HG03575 (cell line): Measurements from ENCODE around the gene GPR3.

Experiments
- ATAC-seq: cut with Tn5 transposase; IDR thresholded peaks from one replicate; pipeline ENCODE4 v1.9.1; 2021; ENCODE audit not compliant: unreplicated experiment, insufficient number of reproducible peaks, low FRiP score; ENCODE audit errors: extremely low read depth

GPR3 gene

DNA sequence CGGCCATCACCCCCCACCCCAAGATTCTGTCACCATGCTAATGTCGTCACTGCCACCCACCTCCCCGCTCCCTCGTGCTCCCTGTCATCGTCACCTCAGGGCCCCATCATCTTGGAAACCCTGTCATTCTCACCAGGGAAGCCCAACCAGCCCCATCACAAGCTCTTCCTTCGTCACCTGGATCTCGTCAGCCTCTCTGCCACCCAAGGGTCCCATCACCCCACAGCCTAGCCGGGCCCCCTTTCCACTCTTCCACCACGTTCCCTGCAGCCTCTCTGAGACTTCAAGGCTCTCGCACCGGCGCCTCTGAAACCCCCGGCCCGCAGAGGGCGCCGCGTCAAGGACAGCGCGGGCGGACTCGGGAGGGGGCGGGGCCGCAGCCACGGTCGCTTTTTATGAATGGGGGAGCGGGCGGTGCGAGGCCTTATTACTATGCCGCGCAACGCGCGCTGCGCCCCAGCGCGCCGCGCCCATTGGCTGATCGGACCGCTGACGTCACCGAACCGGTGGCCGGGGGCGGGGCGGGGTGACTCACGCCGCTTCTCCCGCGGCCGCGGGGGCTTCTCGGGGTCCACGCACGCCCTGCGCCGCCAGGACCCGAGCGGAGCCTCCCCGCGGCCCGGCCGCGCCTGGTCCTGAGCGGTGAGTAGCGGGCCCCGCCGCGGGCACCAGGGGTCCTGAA, at the start of gene GPR3:
Gene GPR3, plus strand, starts transcription at position 527 of the 682 bp plus-strand sequence. CDS start 1,177 bp downstream, outside the sequence.
- no peak for ATAC-seq

- ATAC-seq, result no peak
Observed at GRCh38 chr1:27342778-27343638, 49.4 kb upstream of the GPR3 start.

- ATAC-seq, result no peak
Observed at GRCh38 chr1:27343639-27344025, 48.8 kb upstream of the GPR3 start.

DNA sequence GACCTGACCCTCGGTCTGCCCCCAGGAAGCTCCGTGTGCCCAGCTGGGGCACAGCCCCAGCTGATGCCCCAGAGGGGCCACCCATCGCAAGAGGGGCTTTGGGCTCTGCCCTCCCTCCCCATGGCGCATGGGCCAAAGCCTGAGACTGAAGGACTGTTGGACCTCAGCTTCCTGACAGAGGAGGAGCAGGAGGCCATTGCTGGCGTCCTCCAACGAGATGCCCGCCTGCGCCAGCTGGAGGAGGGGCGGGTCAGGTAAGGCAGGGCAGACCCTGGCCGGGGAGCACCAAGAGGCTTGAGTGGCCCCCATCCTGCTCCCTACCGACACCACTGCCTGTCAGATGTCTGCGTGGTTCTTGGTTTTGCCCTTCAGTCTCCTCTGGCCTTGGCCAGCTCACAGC, 47.1 kb upstream of the GPR3 start:
- ATAC-seq, result no peak

- no peak for ATAC-seq
Observed at GRCh38 chr1:27346357-27346756, 46.1 kb upstream of the GPR3 start.

DNA sequence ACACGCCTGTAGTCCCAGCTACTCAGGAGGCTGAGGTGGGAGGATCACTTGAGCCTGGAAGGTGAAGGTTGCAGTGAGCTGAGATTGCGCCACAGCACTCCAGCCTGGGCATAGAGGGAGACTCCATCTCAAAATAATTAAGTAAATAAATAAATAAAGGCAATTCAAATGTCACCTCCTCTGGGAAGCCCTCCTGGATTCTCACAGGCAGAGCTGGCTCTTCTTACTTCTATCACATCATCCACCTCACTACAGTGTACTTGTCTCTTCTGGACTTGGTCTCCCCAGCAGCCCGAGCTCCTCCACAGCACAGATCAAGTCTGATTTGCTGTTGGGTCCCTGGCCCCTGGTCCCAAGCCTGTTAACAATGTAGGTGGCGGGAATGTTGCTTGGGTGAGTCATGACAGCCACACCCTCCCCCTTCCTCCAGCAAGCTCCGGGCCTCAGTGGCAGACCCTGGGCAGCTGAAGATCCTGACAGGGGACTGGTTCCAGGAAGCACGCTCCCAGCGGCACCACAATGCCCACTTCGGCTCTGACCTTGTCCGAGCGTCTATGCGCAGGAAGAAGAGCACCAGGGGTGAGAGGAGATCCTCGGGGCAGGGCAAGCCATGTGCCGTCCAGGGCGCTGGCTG, 45.3 kb upstream of the GPR3 start:
- no peak for ATAC-seq

GRCh38 chr1:27348861-27349783, 43.3 kb upstream of the GPR3 start:
- ATAC-seq, result no peak

GRCh38 chr1:27349784-27350662, 42.4 kb upstream of the GPR3 start:
- ATAC-seq, result no peak

DNA sequence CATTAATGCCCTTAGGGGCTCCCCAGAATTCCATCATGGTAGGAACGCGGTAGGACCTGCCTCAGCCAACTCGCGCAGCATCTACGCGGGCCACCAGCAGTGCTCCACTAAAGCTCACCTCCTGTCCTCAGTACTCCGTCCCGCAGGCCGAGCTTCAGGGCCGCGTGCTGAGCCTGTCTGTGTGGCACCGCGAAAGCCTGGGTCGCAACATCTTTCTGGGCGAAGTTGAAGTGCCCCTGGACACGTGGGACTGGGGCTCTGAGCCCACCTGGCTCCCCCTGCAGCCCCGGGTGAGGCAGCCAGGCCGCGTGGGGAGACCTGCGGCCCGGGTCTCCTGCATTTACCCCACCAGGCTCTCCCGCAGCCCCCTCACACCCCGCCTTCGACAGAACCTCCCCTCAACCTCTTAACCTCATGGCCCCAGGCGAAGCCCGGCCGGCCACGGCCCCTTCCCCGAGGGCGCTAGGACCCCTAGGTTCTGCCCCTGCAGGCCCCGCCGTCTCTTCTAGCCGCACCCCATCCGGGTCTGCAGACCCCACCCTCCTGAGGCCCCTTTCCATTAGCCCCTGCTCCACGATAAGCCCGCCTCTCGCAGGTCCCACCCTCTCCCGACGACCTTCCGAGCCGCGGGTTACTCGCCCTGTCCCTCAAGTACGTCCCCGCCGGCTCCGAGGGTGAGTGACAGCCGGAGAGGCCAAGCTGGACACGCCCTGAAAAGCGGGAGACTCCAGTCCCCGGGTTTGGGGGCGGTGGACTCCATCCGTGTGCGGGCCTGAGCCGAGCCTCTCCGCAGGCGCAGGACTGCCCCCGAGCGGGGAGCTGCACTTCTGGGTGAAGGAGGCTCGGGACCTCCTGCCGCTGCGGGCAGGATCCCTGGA, 41.5 kb upstream of the GPR3 start:
- no peak for ATAC-seq

DNA sequence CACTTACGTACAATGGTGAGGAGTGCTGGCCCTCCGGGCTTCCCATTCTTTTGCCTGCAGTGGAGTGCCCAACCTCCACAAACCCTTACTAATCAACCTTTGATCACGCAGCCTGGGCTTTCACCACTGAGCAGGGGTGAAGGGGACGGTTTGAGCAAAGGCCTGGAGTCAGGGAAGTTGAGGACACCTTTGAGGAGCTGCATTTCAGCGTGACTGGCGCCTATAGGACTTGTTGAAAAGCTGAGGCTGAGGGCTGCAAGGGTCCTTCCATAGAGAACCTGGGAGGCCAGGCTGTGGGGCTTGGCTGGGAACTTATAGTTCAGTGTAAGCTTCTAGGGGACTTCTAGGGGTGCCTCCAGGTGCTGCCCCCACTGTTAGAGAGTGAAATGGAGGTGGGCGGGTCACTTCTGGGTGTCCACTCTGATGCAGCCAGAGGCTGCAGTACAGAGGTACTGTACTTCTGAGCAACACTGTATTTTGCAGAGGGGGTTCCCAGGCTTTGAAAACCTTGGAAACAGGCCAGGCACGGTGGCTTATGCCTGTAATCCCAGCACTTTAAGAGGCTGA, 40.8 kb upstream of the GPR3 start:
- no peak for ATAC-seq

GRCh38 chr1:27353166-27353565, 39.3 kb upstream of the GPR3 start:
- ATAC-seq, result no peak

DNA sequence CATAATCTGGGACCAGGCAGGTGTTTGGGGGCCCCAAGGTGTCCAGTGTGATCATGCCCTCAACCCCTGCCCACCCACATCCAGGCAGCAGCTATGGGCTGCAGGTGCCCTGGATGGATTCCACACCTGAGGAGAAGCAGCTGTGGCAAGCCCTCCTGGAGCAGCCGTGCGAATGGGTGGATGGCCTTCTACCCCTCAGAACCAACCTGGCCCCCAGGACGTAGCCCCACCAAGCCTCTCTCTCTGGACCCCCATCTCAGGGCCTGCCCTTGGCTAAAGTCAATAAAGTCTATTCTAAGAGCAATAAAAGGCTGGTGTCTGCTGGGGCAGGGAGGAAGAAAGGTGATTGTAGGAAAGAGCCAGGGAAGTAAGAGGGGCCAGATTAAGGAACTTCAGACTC, 38.8 kb upstream of the GPR3 start:
- no peak for ATAC-seq

- ATAC-seq, result no peak
Observed at GRCh38 chr1:27355683-27356082, 36.7 kb upstream of the GPR3 start.

GRCh38 chr1:27356277-27356618, 36.2 kb upstream of the GPR3 start:
- no peak for ATAC-seq

DNA sequence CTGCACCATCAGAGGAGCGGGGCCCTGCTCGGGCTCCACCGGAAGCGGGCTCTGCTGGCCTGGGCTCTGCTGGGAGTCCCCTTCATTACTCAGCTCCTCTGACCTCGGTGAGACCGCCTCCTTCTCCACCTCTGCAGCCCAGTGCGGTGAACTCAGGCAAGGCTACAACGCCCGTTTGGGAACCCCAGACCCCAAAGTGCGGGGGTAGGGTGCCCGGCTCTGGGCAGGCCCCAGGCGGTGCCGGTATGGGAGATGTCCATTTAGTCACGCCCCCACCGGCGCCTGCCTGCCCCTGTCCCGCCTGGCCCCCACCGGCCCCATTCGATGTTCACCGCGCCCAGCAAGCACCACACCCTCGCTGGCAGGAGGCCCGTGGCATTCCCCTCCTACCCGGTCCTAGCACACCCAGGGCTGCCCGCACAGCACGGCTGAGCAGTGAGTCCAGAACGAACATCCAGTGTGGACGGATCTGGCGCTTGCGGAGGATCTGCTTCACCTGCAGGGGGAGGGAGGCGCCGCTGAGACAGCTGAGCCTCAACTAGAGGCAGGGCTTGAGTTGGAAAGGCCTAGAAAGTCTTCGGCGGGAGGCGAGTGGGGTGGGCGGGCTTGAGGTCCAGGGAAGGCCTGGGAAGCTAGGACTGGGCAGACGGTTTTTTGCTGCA, 35.7 kb upstream of the GPR3 start:
- no peak for ATAC-seq

GRCh38 chr1:27357281-27358037, 35.0 kb upstream of the GPR3 start:
- ATAC-seq, result no peak
